Activated gamma-delta T cell treated with anti-CD3 and anti-CD28 coated beads, Interleukin-2, amount 50 U/mL, for 16 hours (primary cell): Measurements from ENCODE around the gene CTCFL.

Source experiments
- DNase-seq: peaks from one replicate; pipeline ENCODE4 v3.0.0-alpha.2; 2020; ENCODE audit warnings: low read depth

Gene CTCFL

GRCh38 chr20:57524511-57525176 is at the start of gene CTCFL:
CTCFL (minus strand) TSS chr20:57525140; CDS start chr20:57524205, 935 bp downstream.
- no peak for DNase-seq

DNA sequence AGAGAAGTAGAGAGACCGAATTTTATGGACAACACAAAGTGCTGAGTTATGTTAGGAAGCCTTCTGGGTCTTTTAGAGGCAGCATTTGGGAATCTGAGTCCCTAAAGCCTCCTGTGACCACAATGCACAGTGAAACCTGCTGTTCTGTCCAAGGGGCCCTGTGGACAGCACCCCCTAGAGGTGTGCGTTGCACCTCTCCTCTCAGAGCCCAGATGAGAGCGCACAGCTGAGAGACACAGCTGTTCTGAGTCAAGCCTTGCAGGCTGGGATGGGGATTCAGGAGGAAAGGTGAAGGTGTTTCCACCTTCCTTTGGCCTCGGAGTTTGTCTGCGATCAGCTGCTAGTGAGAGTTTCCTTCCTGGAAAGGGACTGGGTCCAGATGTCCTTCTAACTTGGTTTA is 49.0 kb upstream of the CTCFL start:
- no peak for DNase-seq

DNA sequence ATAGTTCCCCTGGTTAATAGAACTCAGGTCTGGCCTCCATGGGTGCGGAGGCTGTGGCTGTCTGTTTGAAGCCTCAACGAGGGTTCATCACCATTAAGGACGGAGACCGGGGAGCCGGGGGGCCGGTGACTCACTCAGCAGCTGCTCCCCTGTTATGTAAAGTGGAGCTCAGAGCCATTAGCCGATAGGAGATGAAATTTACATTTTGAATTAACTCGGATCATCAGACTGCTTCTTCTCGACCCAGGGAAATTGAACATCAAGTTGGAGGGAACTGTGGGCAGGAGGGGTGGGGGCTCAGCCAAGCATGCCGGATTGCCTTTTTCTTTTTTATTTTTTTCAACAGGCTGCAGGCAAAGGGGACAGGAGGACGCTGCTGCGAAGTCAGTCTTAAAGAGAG is 48.3 kb upstream of the CTCFL start:
- DNase-seq = no peak

DNA sequence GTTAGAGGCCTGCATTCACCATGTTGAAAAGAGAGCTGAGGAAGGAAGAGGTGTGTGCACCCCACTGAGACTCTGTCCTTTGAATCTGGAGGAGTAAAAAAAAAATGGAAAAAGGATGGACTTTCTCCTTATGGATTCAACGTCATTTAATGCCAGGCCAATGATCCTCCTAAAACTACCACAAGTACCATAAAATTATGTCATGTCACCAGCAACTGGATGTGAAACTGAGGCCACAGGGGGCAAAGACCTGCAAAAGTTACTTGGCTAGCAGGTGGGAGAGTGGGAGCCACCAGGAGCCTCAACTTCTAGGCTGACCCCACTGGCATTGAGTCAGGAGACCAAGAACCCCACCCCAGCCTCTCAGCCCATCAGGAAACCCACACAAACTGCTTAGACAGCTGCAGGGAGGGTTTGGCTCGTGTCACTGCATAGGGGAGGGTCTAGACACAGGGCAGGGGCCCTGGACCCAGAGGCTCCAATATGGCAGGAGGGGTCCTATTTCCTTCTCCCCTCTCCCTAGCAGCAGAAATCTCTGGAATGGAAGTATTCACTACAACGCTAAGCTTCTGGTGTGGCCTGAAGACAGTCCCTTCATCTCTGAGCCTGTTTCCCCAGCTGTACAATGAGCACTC is 47.0 kb upstream of the CTCFL start:
- DNase-seq = no peak

DNA sequence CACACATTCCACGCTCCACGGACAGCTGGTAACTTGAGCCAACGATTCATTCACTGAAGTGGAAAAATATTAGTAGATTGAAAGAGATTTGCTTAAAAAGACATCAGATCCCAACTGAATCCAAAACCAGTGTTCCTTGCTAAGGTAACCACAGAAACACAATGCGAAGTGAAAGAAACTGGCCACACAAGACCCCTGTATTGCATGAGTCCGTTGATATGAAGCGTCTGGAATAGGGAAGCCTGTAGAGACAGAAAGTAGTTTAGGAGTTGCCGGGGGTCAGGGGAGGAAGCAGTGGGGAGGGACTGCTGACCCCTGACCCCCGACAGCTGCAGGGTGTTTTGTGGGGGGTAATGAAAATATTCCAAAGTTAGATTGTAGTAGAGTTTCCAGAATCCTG is 46.0 kb upstream of the CTCFL start:
- DNase-seq = no peak

DNA sequence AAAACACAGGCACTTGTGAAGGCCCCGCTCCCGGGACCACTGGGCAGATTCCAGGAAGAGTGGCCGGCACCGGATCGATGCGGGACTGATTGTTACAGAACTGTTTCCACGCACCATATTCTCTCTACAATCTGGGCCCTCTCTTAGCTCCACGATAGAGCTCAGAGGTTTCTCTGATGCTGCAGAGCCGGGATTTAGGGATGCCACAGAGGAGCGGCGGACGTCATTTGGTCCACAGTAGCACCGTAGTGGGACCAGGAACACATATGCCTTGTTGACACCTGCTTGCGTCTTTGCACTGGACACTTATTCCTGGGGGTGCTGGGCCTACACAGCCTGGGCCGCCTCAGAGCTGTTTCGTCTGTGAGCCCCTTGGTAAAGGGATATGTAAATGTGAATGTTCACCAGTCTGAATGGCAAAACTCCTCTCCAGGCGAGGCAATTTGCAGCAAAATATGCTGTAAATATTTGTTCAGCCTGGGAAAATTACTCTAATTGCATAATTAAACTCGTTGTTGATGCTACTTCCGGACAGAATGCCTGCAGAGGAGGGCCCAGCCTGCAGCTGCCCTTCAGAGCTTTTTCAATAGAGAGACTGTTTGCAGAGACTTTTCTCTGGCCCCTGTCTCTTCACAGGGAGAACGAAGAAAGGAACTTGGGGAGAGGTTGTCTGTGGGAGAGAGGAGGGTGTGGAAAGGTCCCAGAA is 45.4 kb upstream of the CTCFL start:
- DNase-seq = no peak

DNA sequence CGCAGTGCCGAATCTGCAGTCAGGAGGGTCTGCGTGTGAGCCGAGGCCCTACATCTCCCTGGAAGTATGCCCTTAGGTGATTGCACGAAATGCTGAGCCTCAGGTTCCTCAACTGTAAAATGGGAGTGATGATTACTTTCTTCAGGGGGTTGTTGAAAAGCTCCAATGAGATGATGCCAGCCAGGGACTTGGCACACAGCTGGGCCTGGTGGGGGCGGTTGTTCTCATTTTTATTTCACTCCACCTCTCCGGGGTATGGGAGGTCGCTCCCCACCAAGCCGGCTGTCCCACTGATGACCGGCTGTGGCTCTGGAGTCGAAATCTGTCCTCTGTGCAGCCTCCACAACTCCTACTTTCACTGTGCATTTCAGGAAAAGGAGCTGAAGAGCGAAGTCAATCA is 44.0 kb upstream of the CTCFL start:
- DNase-seq = no peak

GRCh38 chr20:57568088-57568896 is 43.4 kb upstream of the CTCFL start:
- DNase-seq = no peak

- DNase-seq = no peak
These were observed 42.6 kb upstream of the CTCFL start for GRCh38 chr20:57567471-57568079.

DNA sequence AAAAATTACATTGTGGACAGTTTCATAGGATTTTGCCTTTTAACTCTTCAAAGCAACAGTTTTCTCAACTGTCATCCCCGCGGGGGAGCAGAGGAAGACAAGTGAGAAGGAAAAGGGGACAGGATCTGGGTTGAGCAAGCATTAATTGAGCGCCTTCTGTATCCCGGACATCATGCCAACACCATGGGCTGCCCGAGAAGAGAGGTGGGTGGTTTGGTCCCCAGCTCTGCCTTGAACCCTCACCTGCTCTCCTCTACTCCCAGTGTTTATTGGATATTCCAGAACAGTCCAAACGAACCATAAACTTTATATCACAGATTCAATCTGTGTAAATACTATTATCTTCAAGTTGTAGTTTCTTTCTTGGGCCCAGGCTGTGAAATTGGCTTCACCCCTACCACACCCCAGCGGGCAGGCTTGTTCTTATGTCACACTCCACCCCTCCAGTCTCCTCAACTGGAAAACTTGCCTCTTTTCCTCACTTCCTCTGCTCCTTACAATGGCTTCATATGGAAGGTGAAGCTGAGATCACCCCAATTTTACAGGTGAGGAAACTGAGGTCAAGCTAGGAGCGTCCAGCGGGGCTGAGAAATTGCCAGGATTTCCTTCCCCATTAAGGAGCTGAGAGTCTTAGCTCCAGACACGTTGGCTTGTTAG is 42.0 kb upstream of the CTCFL start:
- no peak for DNase-seq

DNA sequence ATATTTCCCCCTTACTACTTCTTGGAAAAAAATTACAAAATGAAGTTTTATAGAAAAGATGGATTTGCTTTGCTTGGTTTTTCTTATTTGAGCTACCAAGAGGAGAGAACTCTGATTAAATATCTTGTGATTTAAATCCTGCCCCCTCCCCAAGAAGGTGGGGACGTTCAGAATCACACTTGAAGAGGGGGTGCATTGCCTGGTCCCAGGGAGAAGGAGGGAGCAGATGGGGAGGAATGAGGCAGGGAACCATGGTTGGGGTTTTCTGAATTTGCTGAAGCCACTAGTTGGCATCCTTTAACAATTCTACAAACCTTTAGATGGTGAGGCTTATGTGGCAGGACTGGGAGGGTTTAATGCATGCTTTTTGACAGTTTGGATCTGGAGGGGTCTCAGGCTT is 41.5 kb upstream of the CTCFL start:
- no peak for DNase-seq

DNA sequence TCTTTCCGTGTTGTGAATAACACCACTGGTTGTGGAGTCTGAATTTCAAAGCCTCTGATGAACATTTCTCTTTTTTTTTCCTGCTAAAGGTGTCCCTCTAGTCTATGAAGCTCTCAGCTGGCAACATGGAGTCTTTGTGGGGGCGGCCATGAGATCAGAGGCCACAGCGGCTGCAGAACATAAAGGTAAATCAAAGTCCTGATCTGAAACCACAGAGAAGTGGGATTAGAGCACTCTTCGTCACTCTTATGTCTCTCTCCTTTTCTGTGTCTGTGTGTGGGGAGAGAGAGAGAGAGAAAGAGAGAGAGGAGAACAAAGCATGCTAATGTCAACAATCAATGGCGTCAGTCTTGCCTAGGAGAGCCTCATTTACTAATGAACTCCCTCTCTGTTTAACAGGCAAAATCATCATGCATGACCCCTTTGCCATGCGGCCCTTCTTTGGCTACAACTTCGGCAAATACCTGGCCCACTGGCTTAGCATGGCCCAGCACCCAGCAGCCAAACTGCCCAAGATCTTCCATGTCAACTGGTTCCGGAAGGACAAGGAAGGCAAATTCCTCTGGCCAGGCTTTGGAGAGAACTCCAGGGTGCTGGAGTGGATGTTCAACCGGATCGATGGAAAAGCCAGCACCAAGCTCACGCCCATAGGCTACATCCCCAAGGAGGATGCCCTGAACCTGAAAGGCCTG is 40.2 kb upstream of the CTCFL start:
- no peak for DNase-seq

DNA sequence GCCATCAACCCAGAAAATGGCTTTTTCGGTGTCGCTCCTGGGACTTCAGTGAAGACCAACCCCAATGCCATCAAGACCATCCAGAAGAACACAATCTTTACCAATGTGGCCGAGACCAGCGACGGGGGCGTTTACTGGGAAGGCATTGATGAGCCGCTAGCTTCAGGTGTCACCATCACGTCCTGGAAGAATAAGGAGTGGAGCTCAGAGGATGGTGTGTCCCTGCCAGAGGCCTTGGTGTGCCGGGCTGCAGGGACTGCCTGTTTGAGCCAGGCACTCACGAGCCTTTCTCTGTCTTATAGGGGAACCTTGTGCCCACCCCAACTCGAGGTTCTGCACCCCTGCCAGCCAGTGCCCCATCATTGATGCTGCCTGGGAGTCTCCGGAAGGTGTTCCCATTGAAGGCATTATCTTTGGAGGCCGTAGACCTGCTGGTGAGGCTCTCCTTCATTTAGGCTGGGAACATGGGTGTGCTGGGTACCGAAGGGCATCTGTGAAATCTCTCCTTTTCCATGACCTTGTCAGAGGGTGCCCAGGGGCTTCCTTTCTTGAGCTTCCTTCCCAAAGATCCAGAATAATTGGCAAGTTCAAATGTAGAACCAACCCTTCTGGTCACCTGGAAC is 39.4 kb upstream of the CTCFL start:
- DNase-seq = no peak

- DNase-seq = no peak
These were observed 38.6 kb upstream of the CTCFL start for GRCh38 chr20:57563522-57563921.

- DNase-seq = no peak
These were observed 37.9 kb upstream of the CTCFL start for GRCh38 chr20:57562541-57563465.

- no peak for DNase-seq
These were observed 36.7 kb upstream of the CTCFL start for GRCh38 chr20:57561356-57562279.

GRCh38 chr20:57560554-57561355 is 35.8 kb upstream of the CTCFL start, which contains the start of gene PCK1:
PCK1 (plus strand) TSS chr20:57561110; CDS start chr20:57561412, 302 bp downstream.
- DNase-seq = no peak
